OCI-LY7 (cell line): ENCODE data around the gene AXIN1. TPM values are rescaled to one million over a fixed set of nuclear protein-coding genes. Genes with fewer than 3 reads are reported as not detected.

Experiments
- BruUV-seq: library from RNA; stranded (reverse); fragments of 400-500 nt; replicated peaks from 2 replicates; lab custom pipeline; 2021; lab: Mats Ljungman, UMichigan
- CTCF ChIA-PET: fragments of 300-600 bp; sonication (Branson Sonifier 250); formaldehyde crosslinking; loops from one replicate; lab custom pipeline; 2022; ENCODE audit warnings: antibody characterized with exemption; ENCODE audit not compliant: unreplicated experiment; lab: Charles Lee
- POLR2A ChIA-PET: fragments of 300-600 bp; sonication (Branson Sonifier 250); formaldehyde crosslinking; loops from one replicate; lab custom pipeline; 2022; ENCODE audit warnings: antibody characterized with exemption; lab: Charles Lee
- DNase-seq: peaks from one replicate; pipeline ENCODE4 v3.0.0-alpha.2; 2015; ENCODE audit warnings: low spot score
- H2AFZ ChIP-seq: fragments of 200-600 bp; sonication (generic), shearing (Covaris generic); 2 replicates; pipeline ENCODE4 v1.6.1; 2014; ENCODE audit warnings: mild to moderate bottlenecking, antibody characterized with exemption, low read length, moderate library complexity
- H3K27ac ChIP-seq: fragments of 200-600 bp; sonication (generic); 2 replicates; pipeline ENCODE4 v1.5.1; 2014; ENCODE audit warnings: mixed run types, low read depth, mild to moderate bottlenecking, moderate library complexity, low read length, inconsistent platforms; ENCODE audit not compliant: poor library complexity, severe bottlenecking
- H3K36me3 ChIP-seq: fragments of 200-600 bp; sonication (generic); 2 replicates; pipeline ENCODE4 v1.6.1; 2014; ENCODE audit warnings: mild to moderate bottlenecking, antibody characterized with exemption, low read length, moderate library complexity, mixed read lengths; ENCODE audit not compliant: insufficient read depth
- H3K4me1 ChIP-seq: fragments of 200-600 bp; sonication (generic); 2 replicates; pipeline ENCODE4 v1.5.1; 2014; ENCODE audit warnings: mild to moderate bottlenecking, low read length; ENCODE audit not compliant: insufficient read depth, poor library complexity, severe bottlenecking
- H3K4me2 ChIP-seq: fragments of 200-600 bp; sonication (generic); 2 replicates; pipeline ENCODE4 v1.6.1; 2014; ENCODE audit warnings: mild to moderate bottlenecking, low read length
- H3K4me3 ChIP-seq: fragments of 200-600 bp; sonication (generic); 2 replicates; pipeline ENCODE4 v1.5.1; 2014; ENCODE audit warnings: mild to moderate bottlenecking, low read depth, low read length; ENCODE audit not compliant: poor library complexity, severe bottlenecking
- H3K79me2 ChIP-seq: fragments of 200-600 bp; sonication (generic); 2 replicates; pipeline ENCODE4 v1.6.1; 2016; ENCODE audit warnings: low read depth, mild to moderate bottlenecking, low read length, moderate library complexity, mixed read lengths; ENCODE audit not compliant: insufficient read depth
- H3K9me2 ChIP-seq: fragments of 200-600 bp; sonication (generic); 2 replicates; pipeline ENCODE4 v1.6.1; 2016; ENCODE audit warnings: mild to moderate bottlenecking, low read length, mixed read lengths; ENCODE audit not compliant: insufficient read depth
- H3K9me3 ChIP-seq: fragments of 200-600 bp; sonication (generic); 2 replicates; pipeline ENCODE4 v1.6.1; 2014; ENCODE audit warnings: mild to moderate bottlenecking, mixed run types, low read length, mixed read lengths
- H4K20me1 ChIP-seq: fragments of 200-600 bp; sonication (generic); 2 replicates; pipeline ENCODE4 v1.6.1; 2014; ENCODE audit warnings: mild to moderate bottlenecking, antibody characterized with exemption, low read length, moderate library complexity, mixed read lengths; ENCODE audit not compliant: insufficient read depth
- CTCF ChIP-seq: fragments of 200-600 bp; sonication (generic); conservative IDR thresholded peaks from 2 replicates; pipeline ENCODE4 v1.5.1; 2014; ENCODE audit warnings: mild to moderate bottlenecking, antibody characterized with exemption, low read length, moderate library complexity, mixed read lengths
- EZH2phosphoT487 ChIP-seq: fragments of 200-600 bp; sonication (generic); IDR thresholded peaks from 2 replicates; pipeline ENCODE4 v1.6.1; 2018; ENCODE audit warnings: low read depth, borderline replicate concordance, mild to moderate bottlenecking, mixed run types, antibody characterized with exemption, low read length, moderate library complexity, mixed read lengths
- intact Hi-C: fragments of 100-400 bp; cut with micrococcal nuclease; formaldehyde crosslinking; loops from one replicate; pipeline ENCODE4 v1.10.0; 2022; ENCODE audit not compliant: unreplicated experiment
- total RNA-seq, 2 experiments: library from RNA; depleted of rRNA in 1 of 2; stranded (reverse); fragments of >200 nt in 1 of 2; shearing (Covaris generic) in 1 of 2; gene quantifications; 2 replicates each; pipeline ENCODE4 v1.2.3, GENCODE V29; 2014 to 2022

Gene AXIN1
- total RNA-seq, 2 experiments from 2014 or later, result 29.0 to 30.3 TPM

DNA sequence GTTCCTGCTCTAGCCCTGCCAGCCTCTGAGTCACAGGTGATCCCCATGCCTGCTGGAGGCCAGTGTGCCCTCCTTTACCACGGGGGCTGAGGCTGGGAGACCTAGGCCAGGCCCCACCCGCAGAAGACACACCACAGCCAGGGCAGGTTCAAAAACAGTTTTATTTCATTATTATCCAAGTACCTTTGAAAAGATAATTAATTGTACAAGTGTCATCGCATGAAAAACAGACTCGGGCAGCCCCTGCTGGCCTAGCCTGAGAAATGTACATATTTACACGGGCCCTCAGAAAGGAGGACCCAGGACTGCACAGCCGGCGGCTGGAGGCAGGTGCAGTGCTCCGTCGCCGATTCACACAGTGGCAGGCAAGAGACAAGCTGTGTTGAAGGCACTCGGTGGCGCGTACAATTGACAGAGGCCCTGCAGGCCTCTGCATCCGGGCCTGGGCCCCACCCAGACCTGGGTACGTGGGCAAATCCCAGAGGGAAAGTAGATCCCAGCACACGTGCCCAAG, 65.2 kb downstream of the AXIN1 start:
- Histone ChIP-seq H3K9me2 (no peaks in the 10 kb centered on the region), H3K4me2 (no peak overlapping the region), H3K36me3 (no peaks in the 10 kb centered on the region; the same call in 1 of the 2 replicates), H3K79me2 (no peaks in the 10 kb centered on the region), H3K27ac (no peak overlapping the region), H3K9me3 (no peaks in the 10 kb centered on the region), H4K20me1 (no peaks in the 10 kb centered on the region), H3K4me3 (no peak overlapping the region), H3K4me1 (no peaks in the 10 kb centered on the region), H2AFZ (no peak overlapping the region)
- TF ChIP-seq EZH2phosphoT487 (no peak), CTCF (peak; percentile 56; the same call in 1 of the 2 replicates)
- ChIA-PET POLR2A (interaction anchor here (0.6 kb wide), 1 partner anchor 74 kb away, joined by 3 read pairs; no protein-coding TSS in a partner anchor), CTCF (interaction anchor here (0.6 kb wide), 1 partner anchor 46 kb away, joined by 3 read pairs; no protein-coding TSS in a partner anchor)
- no TSS peak for BruUV-seq
- peak; percentile 20 for DNase-seq
- intact Hi-C loops, result no loop called here

DNA sequence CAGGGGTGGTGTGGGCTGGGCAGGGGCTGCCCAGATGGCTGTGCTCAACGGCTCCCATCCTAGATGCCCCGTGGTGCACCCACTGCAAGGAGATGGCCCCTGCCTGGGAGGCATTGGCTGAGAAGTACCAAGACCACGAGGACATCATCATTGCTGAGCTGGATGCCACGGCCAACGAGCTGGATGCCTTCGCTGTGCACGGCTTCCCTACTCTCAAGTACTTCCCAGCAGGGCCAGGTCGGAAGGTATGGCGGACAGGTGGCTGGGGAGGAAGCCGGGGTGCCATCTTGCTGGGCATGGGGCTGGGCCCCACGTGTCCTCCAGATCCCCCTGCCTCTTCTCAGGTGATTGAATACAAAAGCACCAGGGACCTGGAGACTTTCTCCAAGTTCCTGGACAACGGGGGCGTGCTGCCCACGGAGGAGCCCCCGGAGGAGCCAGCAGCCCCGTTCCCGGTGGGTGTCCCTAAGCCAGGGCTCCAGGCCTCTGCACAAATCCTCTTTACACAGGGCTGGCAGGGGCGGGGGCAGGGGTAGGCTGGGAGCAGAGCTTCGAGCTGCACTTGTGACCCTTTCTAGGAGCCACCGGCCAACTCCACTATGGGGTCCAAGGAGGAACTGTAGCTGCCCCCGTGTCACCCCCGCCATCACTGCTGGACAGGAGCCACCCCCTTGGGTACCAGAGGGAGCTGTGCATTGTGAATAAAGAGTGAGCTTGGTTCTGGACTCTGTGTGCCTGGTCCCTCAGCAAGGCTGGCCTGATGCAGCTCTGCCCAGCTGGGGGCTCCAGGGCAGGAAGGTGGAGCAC, 65.8 kb downstream of the AXIN1 start:
- no peaks in the 10 kb centered on the region for H3K79me2 ChIP-seq
- DNase-seq, result no peak
- no peak overlapping the region for H2AFZ ChIP-seq
- no peaks in the 10 kb centered on the region for H3K9me2 ChIP-seq
- CTCF ChIA-PET, result no interaction called here
- no TSS peak for BruUV-seq
- H3K4me2 ChIP-seq, result no peak overlapping the region
- no peak overlapping the region for H3K4me3 ChIP-seq
- no peaks in the 10 kb centered on the region; the same call in 1 of the 2 replicates for H3K36me3 ChIP-seq
- POLR2A ChIA-PET, result interaction anchor here (0.6 kb wide), 1 partner anchor 73 kb away, joined by 3 read pairs; no protein-coding TSS in a partner anchor
- no peaks in the 10 kb centered on the region for H3K9me3 ChIP-seq
- intact Hi-C loops, result no loop called here
- no peaks in the 10 kb centered on the region for H3K4me1 ChIP-seq
- no peak overlapping the region for H3K27ac ChIP-seq
- H4K20me1 ChIP-seq, result no peaks in the 10 kb centered on the region
- TF ChIP-seq EZH2phosphoT487 (no peak), CTCF (no peak)
